Measurements from ENCODE around the gene TRMT6. TPM values are rescaled to one million over a fixed set of nuclear protein-coding genes. Genes with fewer than 3 reads are reported as not detected.

TRMT6 gene
- total and polyA plus RNA-seq, 9 of the 15 experiments (the other 6 are each of a cell fraction or from before 2014, with no cell fraction given) = 10.6 to 21.3 (median 15.6) TPM

GRCh38 chr20:5920581-5920980, 29.8 kb downstream of the TRMT6 start:
- Histone ChIP-seq H3K79me2 (ENCODE audit: control insufficient read depth, insufficient read depth, low read length) (no peaks in the 10 kb centered on the region), H3K4me2 (ENCODE audit: insufficient read depth, low read length) (no peak overlapping the region), H4K20me1 (replicated peaks; ENCODE audit: control insufficient read depth, insufficient read depth, low read length) (no peaks in the 10 kb centered on the region), H3K27ac (ENCODE audit: extremely low read depth, low read depth, low read length) (no peak overlapping the region), H3K4me3 (no peak overlapping the region), H3K27me3 (ENCODE audit: control insufficient read depth in 2 of 2, insufficient read depth in 2 of 2, low read length in 2 of 2) (peaks cover 0 to 13% of the 10 kb centered on the region in 2 experiments; a peak in 4 of 5 replicates), H3K36me3 (ENCODE audit: control insufficient read depth, insufficient read depth, low read length) (no peaks in the 10 kb centered on the region), H3K9me3 (replicated peaks; ENCODE audit: control insufficient read depth, insufficient read depth, low read depth, low read length) (no peaks in the 10 kb centered on the region), H3K9me1 (ENCODE audit: control insufficient read depth, insufficient read depth, low read length) (no peaks in the 10 kb centered on the region), H3K4me1 (replicated peaks in 1 of 2; ENCODE audit: control insufficient read depth in 2 of 2, insufficient read depth in 2 of 2, low read length in 2 of 2) (no peaks in the 10 kb centered on the region), H2AFZ (ENCODE audit: low read depth, low read length) (no peak overlapping the region), H3K9ac (ENCODE audit: insufficient read depth in 1 of 2, low read depth in 2 of 2, low read length in 2 of 2) (no peak overlapping the region)
- ChIA-PET CTCF (ENCODE audit: low intra/inter-chr PET ratio) (no interaction called here), POLR2A (no interaction called here)
- TF ChIP-seq TCFL5 (CRISPR knock-in tag; conservative IDR thresholded peaks at IDR 0.05) = no peak
- TF ChIP-seq ZNF384 (IDR thresholded peaks at IDR 0.05; ENCODE audit: low read depth, low read length) = no peak
- no peak for TF ChIP-seq NONO (IDR thresholded peaks at IDR 0.05; ENCODE audit: low read depth in 2 of 2, low read length in 1 of 2)
- TF ChIP-seq NCOA4 (IDR thresholded peaks at IDR 0.05; ENCODE audit: partially characterized antibody) = no peak
- TF ChIP-seq TEAD4 (IDR thresholded peaks at IDR 0.05; ENCODE audit: low read length) = no peak
- TF ChIP-seq TEAD4 (CRISPR knock-in tag; IDR thresholded peaks at IDR 0.05; ENCODE audit: borderline replicate concordance) = no peak
- no peak for TF ChIP-seq RBM14 (IDR thresholded peaks at IDR 0.05; ENCODE audit: borderline replicate concordance, insufficient read depth, low read depth, low read length)
- TF ChIP-seq NFYB (IDR thresholded peaks at IDR 0.05; ENCODE audit: extremely low read depth, insufficient read length) = no peak
- TF ChIP-seq ARID1B (IDR thresholded peaks at IDR 0.05) = no peak
- no peak for TF ChIP-seq ZSCAN29 (IDR thresholded peaks at IDR 0.05)
- no peak for TF ChIP-seq CREB5 (CRISPR knock-in tag; IDR thresholded peaks at IDR 0.05)
- TF ChIP-seq ZNF41 (CRISPR knock-in tag; conservative IDR thresholded peaks at IDR 0.05) = no peak
- no peak for TF ChIP-seq HMGXB4 (CRISPR knock-in tag; IDR thresholded peaks at IDR 0.05)
- TF ChIP-seq HMBOX1 (IDR thresholded peaks at IDR 0.05) = no peak
- no peak for TF ChIP-seq E2F3 (CRISPR knock-in tag; IDR thresholded peaks at IDR 0.05)
- no peak for TF ChIP-seq U2AF2 (optimal IDR thresholded peaks at IDR 0.05; ENCODE audit: low read depth, low read length)
- no peak for TF ChIP-seq ETV1 (tag; conservative IDR thresholded peaks at IDR 0.05; ENCODE audit: low read depth)
- TF ChIP-seq NR3C1 (CRISPR knock-in tag; IDR thresholded peaks at IDR 0.05) = no peak
- no peak for TF ChIP-seq EP300 (IDR thresholded peaks at IDR 0.05; ENCODE audit: low read length)
- in situ Hi-C loops (cut with MboI) (no loop called here), intact Hi-C loops (cut with micrococcal nuclease) (no loop called here)
- no peak for FAIRE-seq
- no peak for DNase-seq (ENCODE audit: extremely low read depth in 1 of 4, low spot score in 3 of 4)
- no peak for ATAC-seq
- no TSS peak for BruUV-seq (replicated peaks)
- WGBS (ENCODE audit: insufficient coverage, low coverage, missing lambda C conversion rate) = 0% methylated on average over 1 of the region's 1 CpG
